HG03175 (cell line): ENCODE measurements around the gene ZBTB12.

ENCODE experiments used
- ATAC-seq: cut with Tn5 transposase; IDR thresholded peaks from one replicate; pipeline ENCODE4 v1.9.1; 2021; ENCODE audit warnings: mild to moderate bottlenecking, moderate library complexity; ENCODE audit not compliant: unreplicated experiment

Gene ZBTB12

GRCh38 chr6:31897612-31898382 is 4.1 kb downstream of the ZBTB12 start, which contains the start of gene EHMT2:
Gene EHMT2, minus strand, starts transcription at chr6:31897698. Its CDS starts 21 bp downstream, at chr6:31897677.
- peak; percentile 61 for ATAC-seq

DNA sequence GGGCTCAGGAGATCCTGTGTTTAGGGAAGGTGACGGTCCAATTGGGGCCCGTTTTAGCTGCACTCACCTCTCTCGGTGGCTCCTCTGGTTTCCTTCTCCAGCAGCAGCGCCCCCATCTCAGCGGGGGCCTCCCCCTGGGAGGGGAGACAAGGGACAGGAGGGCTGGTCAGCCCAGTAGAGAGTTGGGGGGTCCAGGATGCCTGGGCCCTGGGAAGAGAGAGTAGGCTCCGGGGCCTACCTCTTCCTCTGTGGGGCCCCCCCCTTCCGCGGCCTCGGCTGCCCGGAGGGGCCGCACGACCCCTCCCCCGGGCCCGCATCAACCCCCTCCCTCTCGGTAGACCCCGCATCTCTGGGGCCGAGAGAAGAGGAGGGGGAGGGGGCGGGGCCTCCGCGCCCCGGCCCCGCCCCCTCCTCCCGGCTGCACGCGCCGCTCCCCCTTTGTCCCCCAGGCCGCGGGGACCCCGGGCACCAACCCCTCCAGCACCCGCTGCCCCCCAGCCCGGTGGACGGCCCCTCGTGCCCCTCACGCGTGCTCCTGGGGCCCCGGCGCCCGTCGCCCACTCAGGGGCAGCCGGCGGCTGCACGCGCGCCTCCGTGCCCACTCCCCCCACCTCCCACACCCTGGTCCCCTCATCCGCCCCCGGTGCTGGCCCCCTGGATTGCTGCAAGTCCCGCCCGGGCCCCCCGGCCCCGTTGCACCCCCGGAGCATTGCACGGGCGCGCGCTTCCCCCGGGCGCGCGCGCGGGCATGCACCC is 4.9 kb downstream of the ZBTB12 start:
- no peak for ATAC-seq

- ATAC-seq = no peak
These were observed 5.4 kb downstream of the ZBTB12 start for GRCh38 chr6:31896493-31896855.

DNA sequence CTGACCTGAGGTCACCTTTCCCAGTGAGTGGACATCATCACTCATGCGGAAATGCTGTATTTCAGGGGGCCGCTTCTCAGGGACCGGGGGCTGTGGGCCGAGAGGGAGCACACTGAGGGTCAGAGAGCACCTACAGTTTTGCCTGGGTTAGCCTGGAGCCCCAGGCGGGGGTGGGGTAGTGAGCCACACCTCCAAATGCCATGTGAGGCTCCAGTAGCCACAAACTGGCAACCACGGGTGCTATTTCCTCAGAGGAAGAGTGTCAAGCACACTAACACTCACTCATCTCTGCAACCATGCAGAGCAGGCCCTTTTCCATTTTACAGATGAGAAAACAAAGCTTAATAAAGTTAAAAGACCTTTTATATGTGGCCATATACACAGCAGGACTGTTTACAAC is 9.1 kb downstream of the ZBTB12 start:
- ATAC-seq = no peak

- no peak for ATAC-seq
These were observed 12.4 kb downstream of the ZBTB12 start for GRCh38 chr6:31889331-31889972.

- ATAC-seq = no peak
These were observed 13.3 kb downstream of the ZBTB12 start for GRCh38 chr6:31888276-31889258.

GRCh38 chr6:31887173-31888007 is 14.5 kb downstream of the ZBTB12 start:
- no peak for ATAC-seq

DNA sequence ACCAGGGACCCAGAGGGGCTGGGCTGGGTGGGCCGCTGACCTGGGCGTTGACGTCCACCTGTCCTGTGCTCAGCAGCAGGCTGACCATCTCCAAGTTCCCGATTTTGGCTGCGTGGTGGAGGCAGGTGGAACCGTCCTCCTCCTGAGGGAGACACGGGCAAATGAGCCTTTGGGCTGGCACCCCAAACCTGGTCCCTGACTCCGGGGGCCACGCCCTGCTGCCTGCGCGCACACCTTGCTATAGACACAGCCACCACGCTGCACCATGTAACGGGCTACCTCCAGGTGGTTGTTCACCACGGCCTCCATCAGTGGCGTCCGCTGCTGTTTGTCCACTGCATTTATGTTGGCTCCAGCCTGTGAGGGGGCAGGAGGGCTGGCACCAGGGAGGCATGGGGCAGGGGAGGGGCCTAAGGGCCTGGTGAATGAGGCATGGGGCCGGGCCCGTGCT is 15.3 kb downstream of the ZBTB12 start:
- ATAC-seq = no peak

DNA sequence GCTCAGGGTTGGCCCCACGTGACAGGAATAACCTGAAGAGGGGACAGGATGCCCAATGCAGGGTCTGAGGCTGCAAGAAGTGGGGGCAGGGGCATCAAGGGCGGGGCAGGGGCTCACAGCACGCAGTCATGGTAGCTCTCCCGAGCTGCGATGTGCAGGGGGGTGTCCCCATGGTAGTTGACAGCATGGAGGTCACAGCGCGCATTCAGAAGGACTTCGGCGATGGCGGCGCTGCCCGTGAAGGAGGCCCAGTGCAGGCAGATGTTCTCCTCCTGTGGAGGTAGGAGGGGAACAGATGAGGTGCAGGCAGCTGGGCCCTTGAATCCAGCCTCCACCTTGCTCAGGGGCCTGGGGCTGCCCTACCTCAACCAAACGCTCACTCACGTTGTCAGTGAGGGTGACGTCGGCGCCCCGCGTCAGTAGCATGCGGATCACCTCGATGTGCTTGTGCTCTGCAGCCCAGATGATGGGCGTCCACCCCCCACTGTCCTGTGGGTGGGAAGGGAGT is 17.3 kb downstream of the ZBTB12 start:
- ATAC-seq = no peak

- no peak for ATAC-seq
These were observed 18.2 kb downstream of the ZBTB12 start for GRCh38 chr6:31883676-31884075.

DNA sequence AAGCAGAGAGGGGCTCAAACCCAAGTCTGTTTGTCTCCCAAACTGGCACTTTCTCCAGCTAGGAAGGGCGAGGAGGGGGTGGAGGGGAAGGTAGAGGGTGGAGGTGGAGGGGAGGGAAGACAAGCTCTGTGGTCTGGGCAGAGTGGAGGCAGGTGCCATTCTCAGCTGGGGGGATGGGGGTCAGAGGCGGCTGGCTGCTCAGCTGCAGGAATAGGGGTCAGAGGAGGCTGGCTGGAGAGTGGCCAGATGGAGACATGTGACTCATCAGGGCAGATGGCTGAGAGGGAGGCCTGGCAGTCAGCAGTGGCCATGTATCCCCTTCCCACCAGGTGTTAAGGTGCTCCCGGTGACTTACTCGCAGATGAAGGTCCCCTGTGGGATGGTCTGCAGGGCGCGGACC is 19.5 kb downstream of the ZBTB12 start:
- no peak for ATAC-seq

- no peak for ATAC-seq
These were observed 20.6 kb downstream of the ZBTB12 start for GRCh38 chr6:31881136-31881859.

GRCh38 chr6:31880616-31881015 is 21.3 kb downstream of the ZBTB12 start:
- no peak for ATAC-seq

- no peak for ATAC-seq
These were observed 22.0 kb downstream of the ZBTB12 start for GRCh38 chr6:31879901-31880300.

GRCh38 chr6:31879143-31879542 is 22.7 kb downstream of the ZBTB12 start:
- ATAC-seq = no peak

DNA sequence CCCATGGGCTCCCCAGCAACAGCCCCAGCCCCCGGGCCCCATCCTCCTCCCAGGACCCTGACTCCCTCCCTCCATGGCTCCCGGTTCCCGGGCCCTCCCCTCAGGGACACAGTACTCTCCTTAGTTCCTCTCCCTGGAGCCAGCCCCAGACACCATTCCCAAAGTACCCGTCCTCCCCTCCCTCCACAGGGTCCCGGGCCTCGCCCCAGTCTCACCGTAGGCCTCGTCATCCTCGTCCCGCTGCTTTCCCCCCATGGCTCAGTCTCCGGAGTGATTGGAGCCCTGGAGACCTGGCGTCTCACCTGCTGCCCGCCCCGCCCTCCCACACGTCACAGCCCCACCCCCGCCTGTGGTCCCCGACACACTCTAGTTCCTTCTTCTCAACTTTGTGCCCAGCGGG is 23.2 kb downstream of the ZBTB12 start, which contains the start of gene SLC44A4:
Gene SLC44A4, minus strand, starts transcription at position 272 of the 400 bp plus-strand sequence. Its CDS starts 17 bp downstream, at position 255.
- no peak for ATAC-seq

GRCh38 chr6:31878222-31878621 is 23.7 kb downstream of the ZBTB12 start:
- ATAC-seq = no peak

DNA sequence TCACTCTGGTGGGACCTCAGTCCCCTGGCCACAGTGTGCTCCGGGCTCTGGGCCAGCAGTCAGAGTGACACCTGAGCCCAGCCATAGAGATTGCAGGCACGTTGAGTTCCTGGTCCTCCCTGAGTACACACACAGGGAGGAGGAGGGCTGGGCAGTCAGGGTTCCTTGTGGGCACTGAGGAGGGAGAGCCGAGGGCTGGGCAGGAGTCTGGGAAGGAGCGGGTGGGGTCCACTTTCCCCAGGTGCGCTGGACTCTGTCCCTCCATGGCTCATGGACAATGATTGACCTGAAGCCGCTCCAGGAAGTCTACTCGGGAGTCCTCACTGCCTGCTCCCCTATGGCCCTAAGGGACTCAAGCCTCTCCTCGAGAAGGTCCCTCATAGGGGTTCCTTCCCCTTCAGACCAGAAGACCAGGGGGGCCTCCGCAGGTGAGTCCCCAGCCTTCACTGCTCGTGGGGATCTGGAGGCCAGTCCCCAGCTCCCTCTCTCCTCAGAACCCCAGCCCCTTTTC is 24.2 kb downstream of the ZBTB12 start:
- no peak for ATAC-seq
